CD4-positive, alpha-beta T cell treated with Interleukin-15 for 1 hour (primary cell): ENCODE measurements around the gene MDP1.

ENCODE experiments used
- DNase-seq: peaks from one replicate; pipeline ENCODE4 v3.0.0-alpha.2; 2020

Gene MDP1

GRCh38 chr14:24215495-24216344 is at the start of gene MDP1:
TSS of gene MDP1 (minus strand) at chr14:24216066. CDS start at chr14:24215955, 111 bp downstream.
- DNase-seq = peak; percentile 91

GRCh38 chr14:24264298-24264697 is 48.4 kb upstream of the MDP1 start:
- no peak for DNase-seq

GRCh38 chr14:24263848-24264247 is 48.0 kb upstream of the MDP1 start:
- DNase-seq = no peak

GRCh38 chr14:24262821-24263733 is 47.2 kb upstream of the MDP1 start, which contains the start of gene TGM1:
TSS of gene TGM1 (minus strand) at chr14:24263177. CDS start at chr14:24262352, 825 bp downstream.
- DNase-seq = no peak

- DNase-seq = no peak
Measured at GRCh38 chr14:24261969-24262327, 46.1 kb upstream of the MDP1 start.

- no peak for DNase-seq
Measured at GRCh38 chr14:24261256-24261968, 45.5 kb upstream of the MDP1 start.

GRCh38 chr14:24260780-24261157 is 44.9 kb upstream of the MDP1 start:
- no peak for DNase-seq

- no peak for DNase-seq
Measured at GRCh38 chr14:24260026-24260779, 44.3 kb upstream of the MDP1 start.

GRCh38 chr14:24259282-24260025 is 43.6 kb upstream of the MDP1 start:
- no peak for DNase-seq

GRCh38 chr14:24258548-24259265 is 42.8 kb upstream of the MDP1 start:
- DNase-seq = no peak

GRCh38 chr14:24258119-24258518 is 42.3 kb upstream of the MDP1 start:
- no peak for DNase-seq

GRCh38 chr14:24256960-24257359 is 41.1 kb upstream of the MDP1 start:
- no peak for DNase-seq

GRCh38 chr14:24255931-24256711 is 40.3 kb upstream of the MDP1 start:
- no peak for DNase-seq

GRCh38 chr14:24255438-24255837 is 39.6 kb upstream of the MDP1 start:
- no peak for DNase-seq

GRCh38 chr14:24254630-24255392 is 38.9 kb upstream of the MDP1 start:
- DNase-seq = no peak

- DNase-seq = no peak
Measured at GRCh38 chr14:24253936-24254335, 38.1 kb upstream of the MDP1 start.

GRCh38 chr14:24252289-24253124 is 36.6 kb upstream of the MDP1 start:
- DNase-seq = no peak

GRCh38 chr14:24251880-24252288 is 36.0 kb upstream of the MDP1 start:
- DNase-seq = no peak
